ENCODE results near the gene FRG2B.
"Not testable (repeated sequence)": the region's sequence is repeated elsewhere in the genome, so short reads cannot be mapped to it uniquely, and the experiment has no call there.

Gene FRG2B

DNA sequence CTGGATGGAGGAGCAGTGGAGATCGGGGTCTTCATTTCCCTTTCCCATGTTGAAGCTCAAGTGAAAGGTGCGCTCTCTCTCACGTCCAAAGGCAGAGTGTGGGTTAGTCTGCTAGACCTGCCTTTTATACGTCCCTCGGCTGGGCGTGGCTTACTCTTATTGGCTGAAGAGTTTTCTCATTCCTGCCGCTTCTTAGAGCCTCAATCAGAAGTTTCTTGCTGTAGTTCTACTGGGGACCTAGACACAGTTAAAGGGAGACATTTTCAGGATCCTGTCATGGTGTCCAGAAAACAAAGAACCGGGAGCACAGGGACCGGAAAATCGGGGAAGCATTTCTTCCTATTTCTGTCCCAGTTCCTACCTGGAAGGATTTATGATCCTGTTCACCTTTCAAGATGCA is at the start of gene FRG2B:
TSS of gene FRG2B (minus strand) at position 101 of the 400 bp plus-strand sequence. CDS start at position 48, 53 bp downstream.
- in situ Hi-C loops (cut with MboI; ENCODE audit: low pct_unique_long_range_greater_than_20kb, low sequenced_read_pairs, unreplicated experiment); DNase-seq (ENCODE audit: low spot score): not testable (repeated sequence)

DNA sequence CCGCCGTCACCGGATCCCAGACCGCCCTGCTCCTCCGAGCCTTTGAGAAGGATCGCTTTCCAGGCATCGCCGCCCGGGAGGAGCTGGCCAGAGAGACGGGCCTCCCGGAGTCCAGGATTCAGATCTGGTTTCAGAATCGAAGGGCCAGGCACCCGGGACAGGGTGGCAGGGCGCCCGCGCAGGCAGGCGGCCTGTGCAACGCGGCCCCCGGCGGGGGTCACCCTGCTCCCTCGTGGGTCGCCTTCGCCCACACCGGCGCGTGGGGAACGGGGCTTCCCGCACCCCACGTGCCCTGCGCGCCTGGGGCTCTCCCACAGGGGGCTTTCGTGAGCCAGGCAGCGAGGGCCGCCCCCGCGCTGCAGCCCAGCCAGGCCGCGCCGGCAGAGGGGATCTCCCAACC is 40.9 kb upstream of the FRG2B start:
- in situ Hi-C loops (cut with MboI; ENCODE audit: low pct_unique_long_range_greater_than_20kb, low sequenced_read_pairs, unreplicated experiment); DNase-seq (ENCODE audit: low spot score): not testable (repeated sequence)

DNA sequence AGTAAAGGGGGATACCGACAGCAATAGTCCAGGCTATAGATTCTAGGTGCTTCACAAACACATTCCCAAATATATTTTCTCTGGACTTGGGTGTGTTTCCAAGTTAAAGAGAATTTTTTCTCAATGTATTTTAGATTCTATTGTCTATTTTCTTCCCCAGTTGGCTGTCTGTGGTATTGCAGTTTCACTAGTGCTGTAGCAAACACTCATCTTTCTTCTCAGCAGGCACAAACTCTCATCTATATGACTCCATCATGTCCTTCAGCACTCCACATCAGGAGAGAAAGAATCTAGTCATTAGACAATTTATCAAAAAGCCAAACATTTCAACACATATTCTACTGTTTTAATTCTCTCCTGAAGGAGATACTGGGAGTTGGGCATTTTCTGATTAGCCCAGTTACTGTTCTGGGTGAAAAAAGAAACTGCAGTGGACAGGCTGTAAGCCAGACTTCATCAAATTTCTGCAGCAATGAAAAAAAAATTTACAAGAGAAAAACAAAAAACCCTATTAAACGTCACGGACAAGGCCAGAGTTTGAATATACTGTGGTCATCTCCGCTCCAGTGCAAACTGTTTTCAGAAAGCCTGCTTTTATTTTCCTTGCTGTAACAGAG is 37.1 kb upstream of the FRG2B start:
- in situ Hi-C loops (cut with MboI; ENCODE audit: low pct_unique_long_range_greater_than_20kb, low sequenced_read_pairs, unreplicated experiment); DNase-seq (ENCODE audit: low spot score): not testable (repeated sequence)

DNA sequence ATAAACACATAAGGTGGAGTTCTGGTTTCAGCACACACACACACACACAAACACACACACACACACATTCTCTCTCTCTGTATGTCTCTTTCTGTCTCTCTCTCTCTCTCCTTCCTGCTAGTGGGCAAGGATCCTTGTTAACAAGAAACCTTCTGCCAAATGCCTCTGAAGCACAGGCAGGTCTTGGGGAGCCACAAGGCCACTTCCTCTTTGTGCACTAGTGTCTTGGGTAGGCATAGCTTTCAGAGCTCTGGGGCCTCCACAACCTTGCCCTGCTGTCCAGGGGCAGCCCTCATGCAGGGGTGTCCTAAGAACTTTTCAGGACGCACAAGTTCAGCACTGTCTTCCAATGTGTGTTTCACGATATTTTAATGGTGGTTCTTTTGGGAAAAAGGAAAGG is 34.5 kb upstream of the FRG2B start:
- DNase-seq (ENCODE audit: low spot score); in situ Hi-C loops (cut with MboI; ENCODE audit: low pct_unique_long_range_greater_than_20kb, low sequenced_read_pairs, unreplicated experiment): not testable (repeated sequence)

DNA sequence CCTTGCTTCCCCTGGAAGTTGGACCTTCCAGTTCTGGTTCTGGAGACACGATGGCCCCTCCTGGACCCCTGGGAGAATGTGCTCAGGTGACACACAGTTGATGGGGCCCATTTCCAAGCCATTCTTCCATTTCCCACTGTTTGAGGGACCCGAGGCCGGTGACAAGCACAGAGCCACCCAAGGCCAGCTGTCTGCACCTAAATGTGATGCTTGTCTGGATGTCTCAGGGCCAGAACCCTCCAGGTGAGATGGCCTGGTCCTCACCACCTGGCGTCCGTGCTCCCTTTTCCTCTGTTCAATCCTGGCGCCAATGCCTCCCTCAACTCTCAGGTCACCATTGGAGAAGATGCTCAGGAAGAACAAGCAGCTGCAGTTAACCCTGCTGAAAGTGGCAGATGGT is 33.9 kb upstream of the FRG2B start:
- DNase-seq (ENCODE audit: low spot score); in situ Hi-C loops (cut with MboI; ENCODE audit: low pct_unique_long_range_greater_than_20kb, low sequenced_read_pairs, unreplicated experiment): not testable (repeated sequence)

DNA sequence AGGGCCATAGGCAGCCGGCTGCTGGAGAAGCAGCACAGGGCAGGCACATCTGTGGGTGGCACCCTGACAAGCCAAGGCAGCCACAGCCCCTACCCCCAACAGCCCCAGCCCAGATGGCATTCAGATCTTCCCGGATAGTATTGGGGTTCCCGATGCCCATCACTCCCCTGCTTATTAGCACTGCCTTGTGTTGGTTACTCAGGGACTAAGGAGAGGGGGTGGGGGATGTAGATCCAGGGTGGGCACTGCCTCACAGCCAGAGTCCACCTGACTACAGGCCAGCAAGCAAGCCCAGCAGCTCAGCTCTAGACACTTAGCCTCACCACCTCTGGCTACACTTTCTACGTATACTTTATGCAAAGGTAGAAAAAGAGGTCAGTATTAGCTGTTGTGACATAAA is 30.7 kb upstream of the FRG2B start:
- DNase-seq (ENCODE audit: low spot score); in situ Hi-C loops (cut with MboI; ENCODE audit: low pct_unique_long_range_greater_than_20kb, low sequenced_read_pairs, unreplicated experiment): not testable (repeated sequence)

DNA sequence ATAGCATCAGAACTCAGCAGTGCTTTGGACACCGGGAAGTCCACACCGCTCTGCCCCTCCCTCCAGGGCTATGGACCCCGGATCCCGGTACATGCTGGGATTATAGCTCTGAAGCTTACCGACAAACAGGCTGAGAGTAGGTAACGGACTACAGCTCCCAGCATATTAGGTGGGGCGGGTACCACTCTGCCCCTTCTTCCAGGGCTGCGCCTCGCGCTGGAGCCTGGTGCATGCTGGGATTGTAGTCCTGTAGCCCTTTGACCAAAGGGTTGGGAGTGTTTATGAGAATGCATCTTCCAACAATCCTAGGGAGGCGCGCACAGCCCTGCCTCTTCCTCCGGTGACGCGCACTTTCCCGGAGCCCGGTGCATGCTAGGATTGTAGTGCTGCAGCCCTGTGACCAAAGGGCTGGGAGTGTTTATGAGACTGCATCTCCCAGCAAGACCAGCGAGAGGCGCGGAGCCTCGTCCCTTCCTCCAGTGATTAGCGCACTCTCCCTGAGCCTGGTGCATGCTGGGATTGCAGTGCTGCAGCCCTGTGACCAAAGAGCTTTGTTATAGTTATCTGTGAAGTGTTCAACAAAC is 22.4 kb upstream of the FRG2B start:
- in situ Hi-C loops (cut with MboI; ENCODE audit: low pct_unique_long_range_greater_than_20kb, low sequenced_read_pairs, unreplicated experiment); DNase-seq (ENCODE audit: low spot score): not testable (repeated sequence)

DNA sequence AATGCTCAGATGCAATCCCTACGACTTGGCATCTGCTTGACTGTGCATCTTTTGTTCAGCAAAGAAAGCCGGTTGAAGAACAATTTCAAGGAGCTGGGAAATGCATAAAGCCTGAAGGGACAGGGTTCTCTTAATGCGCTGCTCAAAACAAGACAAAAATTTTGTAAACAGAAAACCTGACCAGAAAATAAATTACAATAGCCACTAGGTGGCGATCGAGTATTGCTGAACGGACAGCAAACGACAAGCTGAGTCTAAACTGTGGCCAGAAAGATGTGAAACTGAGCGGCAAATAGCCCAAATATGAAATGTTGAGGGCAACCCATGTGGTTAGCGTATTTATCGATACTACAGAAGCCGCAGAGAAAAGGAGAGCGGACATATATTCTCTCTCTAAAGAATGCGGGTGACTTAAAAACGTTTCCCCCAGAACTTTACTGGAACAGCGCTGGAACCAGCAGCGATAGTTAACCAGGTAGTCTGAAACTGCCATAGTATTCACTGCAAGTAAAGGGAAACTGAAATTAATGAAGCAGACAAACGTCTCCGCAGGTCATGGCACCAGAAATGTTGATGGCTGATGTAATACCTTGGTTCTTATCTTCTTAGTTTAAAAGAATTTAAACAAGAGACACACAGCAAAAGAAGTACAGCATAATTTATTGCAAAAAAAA is 20.6 kb upstream of the FRG2B start:
- TF ChIP-seq, protein P1, sequence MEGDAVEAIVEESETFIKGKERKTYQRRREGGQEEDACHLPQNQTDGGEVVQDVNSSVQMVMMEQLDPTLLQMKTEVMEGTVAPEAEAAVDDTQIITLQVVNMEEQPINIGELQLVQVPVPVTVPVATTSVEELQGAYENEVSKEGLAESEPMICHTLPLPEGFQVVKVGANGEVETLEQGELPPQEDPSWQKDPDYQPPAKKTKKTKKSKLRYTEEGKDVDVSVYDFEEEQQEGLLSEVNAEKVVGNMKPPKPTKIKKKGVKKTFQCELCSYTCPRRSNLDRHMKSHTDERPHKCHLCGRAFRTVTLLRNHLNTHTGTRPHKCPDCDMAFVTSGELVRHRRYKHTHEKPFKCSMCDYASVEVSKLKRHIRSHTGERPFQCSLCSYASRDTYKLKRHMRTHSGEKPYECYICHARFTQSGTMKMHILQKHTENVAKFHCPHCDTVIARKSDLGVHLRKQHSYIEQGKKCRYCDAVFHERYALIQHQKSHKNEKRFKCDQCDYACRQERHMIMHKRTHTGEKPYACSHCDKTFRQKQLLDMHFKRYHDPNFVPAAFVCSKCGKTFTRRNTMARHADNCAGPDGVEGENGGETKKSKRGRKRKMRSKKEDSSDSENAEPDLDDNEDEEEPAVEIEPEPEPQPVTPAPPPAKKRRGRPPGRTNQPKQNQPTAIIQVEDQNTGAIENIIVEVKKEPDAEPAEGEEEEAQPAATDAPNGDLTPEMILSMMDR (IDR thresholded peaks at IDR 0.05; ENCODE audit: extremely low read depth, insufficient read depth, missing control alignments), result peak; percentile 34
- DNase-seq (ENCODE audit: low spot score); in situ Hi-C loops (cut with MboI; ENCODE audit: low pct_unique_long_range_greater_than_20kb, low sequenced_read_pairs, unreplicated experiment): not testable (repeated sequence)

DNA sequence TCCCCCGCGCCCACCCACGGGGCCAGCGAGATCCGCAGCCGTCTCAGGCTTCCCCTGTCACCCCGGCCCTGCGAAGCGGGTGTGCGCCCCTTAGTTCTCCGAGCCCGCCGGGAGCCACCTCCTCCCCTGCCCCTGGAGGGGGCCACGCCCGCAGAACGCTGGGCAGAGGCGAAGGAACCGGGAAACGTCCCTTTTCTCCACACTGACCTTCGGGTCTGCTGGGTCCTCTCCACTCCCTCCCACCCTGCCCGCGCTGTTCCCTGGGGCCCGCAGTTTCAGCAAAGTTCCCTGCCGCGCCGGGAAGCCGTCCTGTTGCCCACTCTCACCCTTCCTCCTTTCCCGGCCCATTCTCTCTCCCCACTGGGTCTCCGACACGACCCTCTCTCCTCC is 11.2 kb upstream of the FRG2B start:
- in situ Hi-C loops (cut with MboI; ENCODE audit: low pct_unique_long_range_greater_than_20kb, low sequenced_read_pairs, unreplicated experiment); DNase-seq (ENCODE audit: low spot score): not testable (repeated sequence)

DNA sequence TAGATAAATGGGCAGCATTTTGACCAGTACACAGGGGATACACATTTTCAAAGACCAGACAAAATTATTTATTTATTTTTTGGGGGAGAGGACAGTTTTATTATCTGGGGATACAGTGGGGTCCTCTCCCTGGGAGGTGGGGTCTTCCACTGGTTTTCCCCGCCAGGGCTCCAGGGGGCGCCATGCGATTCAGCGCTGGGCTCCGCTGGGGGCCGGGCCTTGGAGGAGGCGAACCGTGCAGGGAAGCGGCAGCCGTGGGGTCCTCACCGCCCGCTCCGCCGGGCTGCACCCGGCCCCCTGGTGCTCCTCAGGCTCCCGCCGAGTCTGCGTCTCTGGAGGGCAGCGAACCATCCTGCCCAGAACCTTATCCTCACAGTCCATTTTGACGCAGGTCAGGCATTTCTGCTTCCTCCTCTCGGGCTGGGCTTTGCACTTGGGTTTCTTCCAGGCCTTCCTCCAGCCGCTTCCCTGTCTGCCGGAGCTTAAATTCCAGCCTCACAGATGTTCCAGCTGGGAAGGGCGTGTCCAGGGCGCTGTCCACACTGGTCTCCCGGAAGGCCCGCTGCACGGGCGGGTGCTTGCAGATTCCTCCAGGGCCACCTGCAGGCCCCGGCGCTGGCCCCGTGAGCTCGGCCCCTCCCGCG is 10.7 kb upstream of the FRG2B start:
- in situ Hi-C loops (cut with MboI; ENCODE audit: low pct_unique_long_range_greater_than_20kb, low sequenced_read_pairs, unreplicated experiment), result not testable (repeated sequence)

DNA sequence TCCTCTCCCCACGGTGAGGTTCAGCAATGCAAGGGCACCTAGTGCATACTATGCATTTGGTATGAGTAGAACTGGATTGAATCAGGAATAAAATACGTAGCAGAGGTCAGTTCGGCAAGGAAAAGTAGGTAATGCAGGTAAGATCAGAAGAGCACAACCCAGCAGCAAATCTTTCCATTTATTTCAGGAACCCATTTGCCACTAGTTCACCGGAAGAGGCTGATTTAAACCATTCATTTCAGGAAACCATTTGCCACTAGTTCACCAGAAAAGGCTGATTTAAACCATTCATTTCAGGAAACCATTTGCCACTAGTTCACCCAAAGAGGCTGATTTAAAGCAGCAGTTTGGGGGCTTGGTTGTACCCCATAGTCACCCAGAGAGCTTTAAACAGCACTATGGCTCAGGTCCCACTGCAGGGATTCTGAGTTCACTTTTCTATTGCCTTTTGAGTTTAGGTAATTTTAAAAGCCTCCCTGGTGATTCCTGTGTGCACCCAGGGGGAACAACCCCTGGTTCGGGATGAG is 4.2 kb upstream of the FRG2B start:
- in situ Hi-C loops (cut with MboI; ENCODE audit: low pct_unique_long_range_greater_than_20kb, low sequenced_read_pairs, unreplicated experiment); DNase-seq (ENCODE audit: low spot score): not testable (repeated sequence)

More for the DNA sequence above, 10.7 kb upstream of the FRG2B start:
- not testable (repeated sequence) for DNase-seq (ENCODE audit: low spot score)

DNA sequence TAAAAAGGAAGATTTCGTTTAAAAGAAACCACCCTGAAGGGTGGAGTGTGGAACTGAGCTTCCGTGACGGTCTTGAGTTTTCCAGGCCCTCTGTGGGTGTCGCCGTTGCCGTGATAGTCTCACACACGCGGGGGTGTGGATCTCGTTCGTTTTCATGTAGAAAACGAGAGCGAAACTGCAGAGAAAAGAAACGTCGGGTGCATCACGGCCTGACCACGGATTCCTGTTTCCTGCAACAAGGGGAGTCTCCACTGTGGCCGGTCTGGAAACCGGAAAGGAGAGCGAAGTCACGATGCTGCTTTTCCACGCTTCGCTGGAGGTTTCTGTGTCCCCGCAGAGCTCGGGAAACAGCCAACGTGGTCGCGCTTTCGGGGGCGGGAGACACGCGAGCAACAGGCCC is 4.1 kb downstream of the FRG2B start:
- DNase-seq (ENCODE audit: low spot score); in situ Hi-C loops (cut with MboI; ENCODE audit: low pct_unique_long_range_greater_than_20kb, low sequenced_read_pairs, unreplicated experiment): not testable (repeated sequence)
